ENCODE measurements around the gene MYT1. TPM values are rescaled to one million over a fixed set of nuclear protein-coding genes. Genes with fewer than 3 reads are reported as not detected.

The MYT1 gene
- total RNA-seq, 1 donor from 2014 or later = 1.2 TPM

DNA sequence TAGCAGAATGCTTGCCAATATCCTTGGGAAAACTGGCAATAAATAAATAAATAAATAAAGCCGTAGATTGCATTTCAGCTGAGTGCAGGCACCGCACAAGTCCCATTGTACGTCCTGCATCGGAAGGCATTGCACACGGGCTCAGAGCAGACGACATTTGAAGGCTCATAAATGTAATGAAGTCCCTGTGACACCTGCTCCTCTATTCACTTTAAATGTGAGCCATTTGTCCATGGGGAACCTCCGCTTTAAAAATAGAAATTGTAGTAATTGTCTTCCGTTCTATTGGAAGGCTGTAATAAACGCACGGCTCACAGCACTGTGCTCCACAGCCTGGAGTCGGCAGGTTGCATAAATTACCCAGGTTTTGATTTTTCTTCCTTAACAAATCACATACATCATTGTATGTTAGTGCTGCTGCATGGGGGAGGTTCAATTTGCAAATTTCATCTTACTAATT is 32.6 kb downstream of the MYT1 start:
- Mint-ChIP-seq H3K9me3 (peaks cover 7% of the 10 kb centered on the region), H3K4me1 (peaks cover 23% of the 10 kb centered on the region), H3K27ac (no peak overlapping the region), H3K4me3 (no peak overlapping the region), H3K36me3 (no peaks in the 10 kb centered on the region), H3K27me3 (ENCODE audit: insufficient read depth, low read depth) (peaks cover 10% of the 10 kb centered on the region)
- no peak for DNase-seq (ENCODE audit: low spot score)
- Histone ChIP-seq H2AFZ (replicated peaks) (no peak overlapping the region), H3K4me1 (no peaks in the 10 kb centered on the region), H3K79me2 (ENCODE audit: low read depth) (no peaks in the 10 kb centered on the region), H3K9ac (no peak overlapping the region), H3K36me3 (no peaks in the 10 kb centered on the region), H3K9me3 (ENCODE audit: low read depth) (no peaks in the 10 kb centered on the region), H4K20me1 (ENCODE audit: low read depth) (peaks cover 18% of the 10 kb centered on the region), H3K4me2 (no peak overlapping the region), H3K27ac (no peak overlapping the region), H3K4me3 (no peak overlapping the region), H3K27me3 (no peaks in the 10 kb centered on the region), H3F3A (ENCODE audit: low read depth) (no peaks in the 10 kb centered on the region)
- TF ChIP-seq EZH2phosphoT487 (IDR thresholded peaks at IDR 0.05) (no peak), EZH2 (IDR thresholded peaks at IDR 0.05) (no peak)
- TF ChIP-seq, protein P1, sequence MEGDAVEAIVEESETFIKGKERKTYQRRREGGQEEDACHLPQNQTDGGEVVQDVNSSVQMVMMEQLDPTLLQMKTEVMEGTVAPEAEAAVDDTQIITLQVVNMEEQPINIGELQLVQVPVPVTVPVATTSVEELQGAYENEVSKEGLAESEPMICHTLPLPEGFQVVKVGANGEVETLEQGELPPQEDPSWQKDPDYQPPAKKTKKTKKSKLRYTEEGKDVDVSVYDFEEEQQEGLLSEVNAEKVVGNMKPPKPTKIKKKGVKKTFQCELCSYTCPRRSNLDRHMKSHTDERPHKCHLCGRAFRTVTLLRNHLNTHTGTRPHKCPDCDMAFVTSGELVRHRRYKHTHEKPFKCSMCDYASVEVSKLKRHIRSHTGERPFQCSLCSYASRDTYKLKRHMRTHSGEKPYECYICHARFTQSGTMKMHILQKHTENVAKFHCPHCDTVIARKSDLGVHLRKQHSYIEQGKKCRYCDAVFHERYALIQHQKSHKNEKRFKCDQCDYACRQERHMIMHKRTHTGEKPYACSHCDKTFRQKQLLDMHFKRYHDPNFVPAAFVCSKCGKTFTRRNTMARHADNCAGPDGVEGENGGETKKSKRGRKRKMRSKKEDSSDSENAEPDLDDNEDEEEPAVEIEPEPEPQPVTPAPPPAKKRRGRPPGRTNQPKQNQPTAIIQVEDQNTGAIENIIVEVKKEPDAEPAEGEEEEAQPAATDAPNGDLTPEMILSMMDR (IDR thresholded peaks at IDR 0.05) = no peak

DNA sequence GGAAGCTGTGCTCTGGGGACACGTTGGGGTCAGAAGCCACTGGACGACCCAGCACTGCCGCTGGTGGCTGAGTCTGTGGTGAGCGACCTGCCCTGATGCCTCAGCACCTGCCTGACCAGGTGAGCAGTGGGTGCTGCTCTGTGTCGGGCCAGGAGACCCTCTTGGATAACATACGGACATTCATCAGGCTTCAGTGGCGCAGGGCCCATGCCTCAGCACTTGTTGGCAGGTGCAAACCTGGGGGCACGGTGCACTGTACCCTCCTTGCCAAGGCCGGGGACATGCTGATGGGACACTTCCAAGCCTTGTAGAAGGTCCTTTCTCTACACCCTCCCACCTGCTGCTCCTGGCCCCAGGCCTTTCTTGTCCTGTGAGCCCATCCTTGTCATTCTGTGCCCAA is 34.1 kb downstream of the MYT1 start:
- Histone ChIP-seq H2AFZ (replicated peaks) (no peak overlapping the region), H3K4me2 (no peak overlapping the region), H3K9ac (no peak overlapping the region), H3F3A (ENCODE audit: low read depth) (no peaks in the 10 kb centered on the region), H3K4me1 (no peaks in the 10 kb centered on the region), H3K27ac (no peak overlapping the region), H3K79me2 (ENCODE audit: low read depth) (no peaks in the 10 kb centered on the region), H3K27me3 (no peaks in the 10 kb centered on the region), H3K9me3 (ENCODE audit: low read depth) (no peaks in the 10 kb centered on the region), H3K36me3 (no peaks in the 10 kb centered on the region), H4K20me1 (ENCODE audit: low read depth) (peaks cover 5% of the 10 kb centered on the region), H3K4me3 (no peak overlapping the region)
- Mint-ChIP-seq H3K36me3 (no peaks in the 10 kb centered on the region), H3K9me3 (peaks cover 7% of the 10 kb centered on the region), H3K4me3 (no peak overlapping the region), H3K27me3 (ENCODE audit: insufficient read depth, low read depth) (peaks cover 11% of the 10 kb centered on the region), H3K27ac (no peak overlapping the region), H3K4me1 (peaks cover 14% of the 10 kb centered on the region)
- TF ChIP-seq EZH2 (IDR thresholded peaks at IDR 0.05) (no peak), EZH2phosphoT487 (IDR thresholded peaks at IDR 0.05) (no peak)
- TF ChIP-seq, protein P1 (IDR thresholded peaks at IDR 0.05) = no peak
- DNase-seq (ENCODE audit: low spot score) = no peak

DNA sequence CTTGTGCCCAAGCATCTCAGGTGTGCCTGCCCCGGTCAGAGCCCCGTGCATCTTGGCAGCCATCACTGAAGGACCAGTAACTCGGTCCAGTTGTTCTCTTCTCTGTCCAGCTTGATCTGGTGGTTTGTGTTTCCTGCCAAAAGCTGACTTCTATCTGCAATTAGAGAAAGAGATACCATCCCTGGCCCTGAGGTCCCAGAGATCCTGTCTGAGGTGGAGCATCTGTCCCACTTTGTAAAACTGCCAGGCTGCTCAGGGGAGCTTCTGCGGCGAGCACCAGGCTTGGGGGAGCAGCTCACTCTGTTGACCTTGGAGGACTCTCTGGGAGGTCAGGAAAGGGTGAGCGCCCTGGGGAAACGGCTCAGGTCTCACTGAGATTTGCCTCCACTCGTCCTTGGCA is 35.1 kb downstream of the MYT1 start:
- Histone ChIP-seq H3K4me3 (no peak overlapping the region), H4K20me1 (ENCODE audit: low read depth) (peaks cover 5% of the 10 kb centered on the region), H3K4me2 (no peak overlapping the region), H3K79me2 (ENCODE audit: low read depth) (no peaks in the 10 kb centered on the region), H3K4me1 (peaks cover 4% of the 10 kb centered on the region), H3K36me3 (no peaks in the 10 kb centered on the region), H3K27me3 (no peaks in the 10 kb centered on the region), H3F3A (ENCODE audit: low read depth) (no peaks in the 10 kb centered on the region), H3K9me3 (ENCODE audit: low read depth) (no peaks in the 10 kb centered on the region), H2AFZ (replicated peaks) (no peak overlapping the region), H3K9ac (no peak overlapping the region), H3K27ac (no peak overlapping the region)
- DNase-seq (ENCODE audit: low spot score) = no peak
- no peak for TF ChIP-seq EZH2phosphoT487 (IDR thresholded peaks at IDR 0.05)
- TF ChIP-seq EZH2 (IDR thresholded peaks at IDR 0.05) = no peak
- TF ChIP-seq, protein P1 (IDR thresholded peaks at IDR 0.05) = no peak
- Mint-ChIP-seq H3K27me3 (ENCODE audit: insufficient read depth, low read depth) (peaks cover 11% of the 10 kb centered on the region), H3K4me3 (no peak overlapping the region), H3K4me1 (peaks cover 12% of the 10 kb centered on the region), H3K9me3 (peaks cover 7% of the 10 kb centered on the region), H3K27ac (no peak overlapping the region), H3K36me3 (no peaks in the 10 kb centered on the region)

Data from neural progenitor cell (in vitro differentiated cells).